NCI-H2227 treated with DMSO at 0.1 percent for 48 hours (cell line): Measurements from ENCODE around the gene DDOST.

ENCODE experiments used
- DNase-seq: peaks from one replicate; lab custom pipeline; 2025; lab: John Stamatoyannopoulos, UW

Gene DDOST

DNA sequence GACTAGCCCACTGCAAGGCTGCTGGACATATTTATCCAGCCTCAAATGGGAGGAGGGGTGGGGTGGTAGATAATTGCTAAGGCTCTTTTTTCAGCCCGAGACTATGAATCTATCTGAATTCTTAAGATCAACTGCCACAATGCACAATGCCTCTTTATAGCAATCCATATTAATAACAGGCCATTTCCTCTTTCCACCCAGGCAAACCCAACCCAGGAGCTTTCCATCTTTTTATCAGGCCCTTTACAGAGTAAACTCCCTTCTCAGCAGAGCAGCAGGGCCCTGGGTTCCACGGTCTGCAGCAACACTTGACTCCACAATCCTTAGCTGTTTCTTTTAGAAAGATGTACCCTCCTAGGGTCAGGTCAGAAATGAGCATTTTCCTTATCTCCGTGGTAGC is 806 bp downstream of the DDOST start:
- no peak for DNase-seq

DNA sequence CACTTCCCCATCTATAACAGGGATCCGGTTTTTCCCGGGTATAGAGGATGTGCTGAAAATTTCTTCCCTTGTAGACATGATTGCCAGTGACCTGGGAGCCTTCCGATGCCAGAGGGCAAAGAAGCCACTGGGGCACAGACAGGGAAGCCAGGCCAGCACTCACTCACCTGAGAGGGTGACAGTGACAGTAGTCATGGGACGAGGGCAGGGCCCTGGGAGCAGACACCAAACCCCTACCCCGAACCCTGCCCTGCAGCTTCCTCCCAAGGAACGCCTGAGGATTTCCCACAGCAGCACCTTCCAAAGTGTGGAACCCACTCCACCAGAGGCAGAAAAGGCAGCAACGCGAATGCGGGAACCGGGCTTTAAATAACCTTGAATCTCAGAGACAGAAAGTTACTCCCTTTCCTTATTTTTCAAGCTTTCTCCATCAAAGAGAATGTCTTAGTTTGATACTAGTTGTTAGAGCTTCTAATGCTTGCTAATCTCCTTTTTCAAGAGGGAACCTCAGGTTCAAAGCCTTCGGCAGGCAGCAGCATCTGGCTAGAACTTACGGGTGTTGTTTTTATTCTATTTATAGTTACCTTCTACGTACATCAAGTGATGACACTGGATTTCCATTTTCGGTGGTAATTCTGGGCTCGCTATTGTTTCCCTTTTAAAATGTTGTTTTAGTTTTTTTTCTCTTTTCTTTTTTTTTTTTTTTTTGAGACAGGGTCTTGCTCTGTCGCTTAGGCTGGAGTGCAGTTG is 2.8 kb downstream of the DDOST start:
- DNase-seq: no peak

DNA sequence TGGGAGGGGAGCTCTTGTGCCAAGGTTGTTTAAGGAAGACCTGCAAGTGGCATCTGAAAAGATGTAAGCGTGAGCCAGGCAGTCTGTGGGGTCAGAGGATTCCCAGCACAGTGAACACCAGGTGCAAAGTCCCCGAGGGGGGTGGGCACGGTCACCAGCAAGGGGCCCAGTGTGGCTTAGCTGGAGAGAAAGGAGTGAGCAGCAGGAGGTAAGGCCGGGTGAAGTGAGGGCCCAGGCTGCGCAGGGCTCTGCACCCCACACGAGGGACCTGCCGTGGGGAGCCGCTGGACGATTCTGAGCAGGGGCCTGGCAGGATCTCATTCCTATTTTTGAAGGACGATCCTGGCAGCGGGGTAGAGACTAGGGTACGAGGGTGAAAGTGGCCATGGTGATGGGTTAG is 4.1 kb downstream of the DDOST start:
- no peak for DNase-seq

DNA sequence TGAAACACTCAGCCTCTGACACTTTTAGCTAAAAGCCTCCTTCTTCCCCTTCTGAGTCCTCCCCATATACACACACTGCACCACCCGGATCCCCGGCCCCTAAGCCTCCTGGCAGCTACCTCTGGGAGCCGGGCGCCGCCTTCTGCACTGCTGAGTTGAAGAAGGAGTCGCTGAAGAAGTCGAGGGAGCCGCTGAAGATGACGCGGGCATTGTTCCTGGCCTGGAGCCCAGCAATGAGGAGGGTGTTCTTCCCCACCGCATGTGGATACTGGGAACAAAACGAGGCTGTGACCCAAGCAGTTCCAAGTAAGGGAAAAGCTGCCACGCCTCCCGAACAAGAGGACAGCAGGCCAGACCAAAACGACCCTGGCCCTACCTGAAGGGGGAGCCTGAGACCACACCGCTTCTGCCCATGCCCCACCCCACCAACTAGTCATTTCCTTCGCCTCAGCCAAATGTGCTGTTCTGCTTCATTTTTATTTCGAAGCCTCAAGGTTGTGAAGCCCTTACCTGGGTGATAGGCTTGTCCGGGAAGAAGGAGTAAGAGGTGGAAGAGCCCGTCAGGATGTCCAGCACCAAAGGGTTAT is 7.0 kb downstream of the DDOST start:
- DNase-seq: no peak

DNA sequence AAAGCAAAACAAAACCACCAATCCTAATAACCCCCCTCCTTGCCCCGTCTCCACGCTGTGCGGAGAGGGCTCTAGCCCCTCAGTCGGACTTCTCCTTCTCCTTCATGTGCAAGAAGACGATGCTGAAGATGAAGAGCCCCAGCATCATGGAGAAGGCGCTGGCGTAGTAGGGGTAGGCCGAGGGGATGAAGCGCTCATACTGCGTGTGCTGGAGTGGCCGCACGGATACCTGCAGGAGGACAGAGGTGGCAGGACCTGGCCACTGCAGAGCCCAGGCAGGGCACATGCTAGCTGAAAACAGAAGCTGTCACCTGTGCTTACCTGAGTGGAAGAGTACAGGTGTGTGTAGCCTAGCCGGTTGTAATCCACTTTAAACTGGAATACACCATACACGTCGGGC is 8.9 kb downstream of the DDOST start:
- DNase-seq: no peak

DNA sequence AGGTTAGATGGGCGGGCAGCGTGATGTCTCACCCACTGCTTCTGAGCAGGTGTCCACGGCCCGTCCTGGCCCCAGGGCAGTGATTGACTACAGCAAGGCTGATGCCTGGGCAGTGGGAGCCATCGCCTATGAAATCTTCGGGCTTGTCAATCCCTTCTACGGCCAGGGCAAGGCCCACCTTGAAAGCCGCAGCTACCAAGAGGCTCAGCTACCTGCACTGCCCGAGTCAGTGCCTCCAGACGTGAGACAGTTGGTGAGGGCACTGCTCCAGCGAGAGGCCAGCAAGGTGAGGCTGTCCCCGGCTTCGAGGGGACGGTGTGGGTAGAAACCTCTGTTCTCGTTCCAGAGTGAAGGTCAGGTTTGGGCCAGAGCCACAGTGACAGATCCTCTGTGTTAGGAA is 12.2 kb downstream of the DDOST start:
- no peak for DNase-seq

DNA sequence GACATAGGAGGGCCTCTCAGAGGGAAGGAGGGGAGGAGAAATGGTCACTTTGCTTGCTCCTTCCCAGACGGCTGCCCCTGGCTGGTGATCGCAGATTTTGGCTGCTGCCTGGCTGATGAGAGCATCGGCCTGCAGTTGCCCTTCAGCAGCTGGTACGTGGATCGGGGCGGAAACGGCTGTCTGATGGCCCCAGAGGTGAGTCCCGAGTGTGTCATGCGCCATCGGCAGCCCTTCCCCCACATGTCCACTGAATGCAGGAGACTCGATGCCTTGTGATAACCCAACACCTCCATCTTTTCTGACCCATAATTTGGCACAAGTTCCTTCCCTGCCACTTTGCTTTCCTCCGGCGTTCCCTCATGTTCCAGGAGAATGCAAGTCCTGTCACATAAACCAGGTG is 12.7 kb downstream of the DDOST start:
- DNase-seq: no peak

DNA sequence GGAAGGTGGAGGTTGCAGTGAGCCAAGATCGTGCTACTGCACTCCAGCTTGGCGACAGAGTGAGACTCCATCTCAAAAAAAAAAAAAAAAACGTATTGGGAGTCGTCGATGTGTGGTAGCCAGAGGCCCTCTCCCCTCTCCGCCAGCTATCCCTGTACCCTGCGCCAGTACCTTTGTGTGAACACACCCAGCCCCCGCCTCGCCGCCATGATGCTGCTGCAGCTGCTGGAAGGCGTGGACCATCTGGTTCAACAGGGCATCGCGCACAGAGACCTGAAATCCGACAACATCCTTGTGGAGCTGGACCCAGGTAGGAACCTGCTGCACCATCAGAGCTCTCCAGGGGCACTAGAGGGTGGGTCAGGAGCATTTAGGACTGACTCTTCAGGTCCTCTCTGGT is 15.8 kb downstream of the DDOST start:
- no peak for DNase-seq

DNA sequence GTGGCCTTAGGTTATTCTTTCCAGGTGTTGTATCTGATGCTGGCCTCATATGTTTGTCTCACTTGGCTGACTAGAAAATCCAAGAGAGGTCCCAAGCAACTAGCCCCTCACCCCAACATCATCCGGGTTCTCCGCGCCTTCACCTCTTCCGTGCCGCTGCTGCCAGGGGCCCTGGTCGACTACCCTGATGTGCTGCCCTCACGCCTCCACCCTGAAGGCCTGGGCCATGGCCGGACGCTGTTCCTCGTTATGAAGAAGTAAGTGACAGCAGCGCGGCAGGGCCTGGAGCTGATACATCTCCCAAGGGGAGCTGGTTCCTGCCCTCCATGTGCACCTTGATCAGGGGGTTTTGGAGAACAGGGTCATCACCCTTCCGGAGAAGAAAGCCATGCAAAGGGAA is 16.8 kb downstream of the DDOST start:
- no peak for DNase-seq

DNA sequence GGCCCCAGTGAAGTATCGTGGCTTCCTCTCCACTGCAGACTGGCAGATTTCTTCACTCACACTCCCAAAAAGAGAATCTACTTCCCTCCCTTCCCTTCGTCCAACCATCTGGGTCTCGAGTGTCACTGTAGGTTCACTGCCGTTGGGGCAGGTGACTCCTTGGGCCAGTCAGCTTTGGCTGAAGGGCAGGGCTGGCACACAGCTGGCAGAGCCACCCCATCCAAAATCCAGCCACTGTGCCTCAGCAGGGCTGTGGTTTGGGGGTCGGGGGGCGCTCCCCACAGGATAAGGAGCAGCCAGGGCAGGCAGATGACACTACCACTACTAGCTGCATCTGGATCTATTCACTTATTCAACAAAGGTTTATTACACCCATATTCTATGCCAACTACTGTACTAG is 18.1 kb downstream of the DDOST start:
- no peak for DNase-seq

DNA sequence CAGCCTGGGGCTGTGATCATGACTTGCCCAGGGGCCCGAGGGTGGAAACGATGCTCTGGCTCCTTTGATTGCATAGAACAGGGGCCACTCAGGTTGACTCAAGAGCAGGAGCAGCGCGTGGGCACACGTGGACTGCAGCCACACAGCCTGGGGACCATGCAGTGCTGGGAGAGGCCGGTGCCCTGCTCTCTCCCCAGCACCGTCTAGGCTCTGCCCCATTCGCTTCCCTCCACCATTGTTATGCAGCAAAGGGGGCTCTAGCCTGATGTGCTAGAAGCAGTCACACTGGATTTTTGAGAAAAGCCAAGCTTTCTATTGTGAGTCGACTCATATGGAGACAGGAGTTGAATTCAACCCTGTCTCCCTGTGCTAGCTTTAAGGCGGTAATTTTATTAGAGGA is 19.2 kb downstream of the DDOST start:
- DNase-seq: no peak

DNA sequence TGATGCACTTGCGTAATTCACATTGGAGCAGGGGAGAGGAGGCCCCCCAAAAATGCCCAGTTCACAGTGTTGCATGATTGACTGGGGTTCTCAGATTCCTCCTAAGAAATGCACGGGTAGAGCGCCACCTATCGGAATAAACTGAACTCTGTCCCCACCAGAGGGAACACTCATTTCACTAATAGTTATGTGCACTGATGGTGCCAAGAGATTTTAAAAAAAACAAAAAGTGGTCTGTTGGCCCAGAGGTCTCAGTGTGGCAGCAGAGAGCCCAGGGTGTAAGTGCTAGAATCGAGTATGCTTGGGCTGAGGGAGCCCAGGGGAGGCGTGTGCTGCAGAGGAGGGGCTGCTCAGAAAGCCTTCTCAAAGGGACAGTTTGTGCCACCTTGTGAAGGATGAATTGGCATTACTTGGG is 21.0 kb downstream of the DDOST start:
- peak; percentile 55 for DNase-seq

DNA sequence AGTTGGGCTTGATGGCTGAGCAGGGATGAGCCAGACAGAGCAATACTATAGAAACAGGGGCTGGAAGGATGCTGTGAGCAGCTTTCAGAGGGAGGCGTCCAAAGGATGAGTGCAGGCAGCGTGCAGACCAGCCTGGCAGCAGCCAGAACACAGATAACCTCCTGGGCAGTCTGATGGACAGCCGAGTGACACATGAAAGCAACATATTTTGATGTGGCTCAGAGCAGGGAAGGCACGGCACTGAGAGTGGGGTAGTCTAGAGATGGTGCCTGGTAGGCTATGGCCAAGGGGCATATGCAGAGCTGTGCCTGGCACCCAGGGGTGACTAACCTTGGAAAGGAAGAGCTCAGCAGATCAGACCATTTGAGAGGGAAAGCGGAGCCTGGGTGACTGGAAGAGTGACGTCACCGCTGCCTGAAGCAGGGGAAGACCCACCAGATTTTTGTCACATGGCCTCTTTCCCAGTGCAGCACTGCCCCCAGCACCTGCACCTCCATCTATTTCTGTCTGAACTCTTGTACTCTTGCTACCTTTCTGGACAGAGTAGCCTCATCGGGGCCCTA is 24.3 kb downstream of the DDOST start:
- DNase-seq: no peak

DNA sequence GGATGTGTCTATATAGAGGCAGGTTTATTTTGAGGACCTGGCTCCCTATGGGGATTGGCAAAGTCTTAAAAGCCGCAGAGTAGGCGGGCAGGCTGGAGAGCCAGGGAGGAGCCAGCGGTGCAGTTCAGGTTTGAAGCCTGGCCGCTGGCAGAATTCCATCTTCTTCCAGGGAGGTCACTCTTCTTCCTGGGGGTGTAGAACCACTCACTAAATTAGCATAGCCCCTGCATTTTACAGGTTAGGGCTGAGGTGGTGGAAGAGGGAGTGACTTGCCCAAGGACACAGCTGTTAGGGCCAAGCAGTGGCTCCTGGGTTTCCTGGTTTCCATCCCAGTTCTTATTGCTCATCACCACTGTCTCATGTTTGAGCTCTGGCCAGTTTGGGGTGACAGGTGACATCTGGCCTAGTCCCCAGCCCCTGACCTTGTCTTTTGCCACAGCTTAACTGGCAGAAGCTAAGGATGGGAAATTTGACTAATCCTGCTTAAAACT is 26.5 kb downstream of the DDOST start:
- DNase-seq: peak; percentile 38

DNA sequence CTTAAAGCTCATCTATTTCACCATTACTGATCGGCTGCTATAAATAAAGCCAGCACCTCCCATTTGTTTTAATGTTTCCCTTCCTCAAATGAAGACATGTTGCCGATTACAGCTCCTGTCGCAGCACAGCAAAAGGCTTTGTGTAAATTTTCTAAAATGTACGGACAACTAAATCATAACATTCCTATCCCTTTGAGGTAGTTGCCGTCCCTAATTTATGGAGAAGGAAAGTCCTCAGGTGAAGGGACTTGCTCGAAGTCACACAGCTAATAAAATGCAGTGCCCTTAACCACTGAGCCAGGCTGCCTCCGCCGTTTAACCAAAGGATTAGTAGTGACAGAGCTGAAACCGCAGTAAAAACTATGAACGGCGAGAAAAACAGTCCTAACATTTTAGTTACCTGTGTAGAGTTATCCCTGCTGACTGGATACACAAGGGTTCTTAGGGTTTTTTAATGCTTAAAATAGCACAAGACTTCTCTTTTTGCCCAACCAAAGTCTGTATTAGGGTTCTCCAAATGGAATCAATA is 27.0 kb downstream of the DDOST start:
- DNase-seq: no peak

DNA sequence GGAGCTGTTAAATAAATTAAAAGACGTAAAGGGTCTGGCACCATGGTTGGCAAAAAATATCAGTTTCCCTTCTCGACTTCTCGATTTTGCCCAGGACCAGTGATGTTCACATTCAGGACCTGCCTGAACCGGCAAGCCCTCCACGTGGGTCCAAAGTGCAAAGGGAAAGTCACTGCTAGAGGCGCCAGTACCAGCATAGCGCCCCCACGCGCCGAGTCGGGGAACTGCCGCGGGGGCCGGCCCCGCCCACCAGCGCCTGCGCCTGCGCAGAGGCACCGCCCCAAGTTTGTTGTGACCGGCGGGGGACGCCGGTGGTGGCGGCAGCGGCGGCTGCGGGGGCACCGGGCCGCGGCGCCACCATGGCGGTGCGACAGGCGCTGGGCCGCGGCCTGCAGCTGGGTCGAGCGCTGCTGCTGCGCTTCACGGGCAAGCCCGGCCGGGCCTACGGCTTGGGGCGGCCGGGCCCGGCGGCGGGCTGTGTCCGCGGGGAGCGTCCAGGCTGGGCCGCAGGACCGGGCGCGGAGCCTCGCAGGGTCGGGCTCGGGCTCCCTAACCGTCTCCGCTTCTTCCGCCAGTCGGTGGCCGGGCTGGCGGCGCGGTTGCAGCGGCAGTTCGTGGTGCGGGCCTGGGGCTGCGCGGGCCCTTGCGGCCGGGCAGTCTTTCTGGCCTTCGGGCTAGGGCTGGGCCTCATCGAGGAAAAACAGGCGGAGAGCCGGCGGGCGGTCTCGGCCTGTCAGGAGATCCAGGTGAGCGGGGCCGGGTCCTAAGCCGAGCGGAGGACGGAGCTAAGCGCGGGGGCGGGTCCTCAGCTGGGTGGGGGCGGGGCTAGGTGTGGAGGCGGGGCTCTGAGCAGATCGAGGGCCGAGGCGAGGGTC is 27.7 kb downstream of the DDOST start, which contains the start of gene PINK1:
Gene PINK1, plus strand, starts transcription at position 269 of the 875 bp plus-strand sequence. Its CDS starts 91 bp downstream, at position 360.
- peak; percentile 87 for DNase-seq

DNA sequence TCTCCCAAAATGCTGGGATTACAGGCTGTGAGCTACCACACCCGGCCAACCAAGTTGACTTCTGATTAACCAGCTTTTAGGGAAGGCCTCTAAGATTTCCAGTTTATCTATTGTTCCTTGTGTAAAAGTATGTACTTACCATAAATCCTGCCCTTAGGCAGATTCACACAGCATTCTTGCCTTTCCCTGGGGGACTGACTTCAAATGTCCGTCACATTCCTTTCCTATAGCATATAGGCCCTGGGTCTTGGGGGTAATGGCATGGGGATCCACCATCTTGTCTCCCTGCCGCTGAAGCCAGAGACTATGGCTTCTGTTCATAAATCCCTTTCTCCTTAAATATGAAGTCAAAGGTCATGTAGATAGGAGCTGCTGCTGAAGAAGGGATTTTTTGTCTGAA is 28.8 kb downstream of the DDOST start:
- DNase-seq: no peak

DNA sequence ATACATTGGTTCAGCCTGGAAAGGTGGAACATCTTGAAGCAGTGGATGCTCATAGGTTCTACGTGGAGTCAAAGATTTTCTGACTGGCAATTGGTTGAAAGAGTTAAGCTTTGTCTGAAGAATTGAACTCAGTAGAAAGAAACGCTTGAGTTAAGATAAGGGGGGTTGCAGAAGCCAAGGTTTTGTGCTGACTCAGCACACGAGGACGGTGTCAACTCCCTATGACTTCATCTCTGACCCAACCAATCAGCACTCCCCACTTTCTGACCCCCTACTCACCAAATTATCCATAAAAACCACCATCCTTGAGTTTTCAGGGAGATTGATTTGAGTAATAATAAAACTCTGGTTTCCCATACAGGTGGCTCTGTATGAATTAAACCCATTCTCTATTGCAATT is 30.4 kb downstream of the DDOST start:
- no peak for DNase-seq

DNA sequence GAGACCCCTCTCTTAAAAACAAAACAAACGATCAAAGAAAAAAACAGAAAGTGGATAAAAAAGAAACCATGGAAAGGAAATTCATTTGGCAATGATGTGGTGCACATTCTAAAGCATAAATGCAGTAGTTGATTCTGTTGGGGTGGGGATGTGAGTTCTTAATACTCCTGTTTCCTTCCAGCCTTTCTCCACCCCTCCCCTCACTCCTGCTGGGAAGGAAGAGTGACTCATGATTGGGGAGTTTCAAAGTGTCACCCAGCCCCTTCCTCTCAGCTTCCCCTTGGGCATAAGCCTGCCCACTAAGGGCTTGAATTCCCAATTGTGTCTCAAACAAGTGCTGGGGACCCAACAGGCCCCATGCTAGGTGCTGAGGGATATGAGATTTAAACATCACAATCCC is 34.6 kb downstream of the DDOST start:
- no peak for DNase-seq

DNA sequence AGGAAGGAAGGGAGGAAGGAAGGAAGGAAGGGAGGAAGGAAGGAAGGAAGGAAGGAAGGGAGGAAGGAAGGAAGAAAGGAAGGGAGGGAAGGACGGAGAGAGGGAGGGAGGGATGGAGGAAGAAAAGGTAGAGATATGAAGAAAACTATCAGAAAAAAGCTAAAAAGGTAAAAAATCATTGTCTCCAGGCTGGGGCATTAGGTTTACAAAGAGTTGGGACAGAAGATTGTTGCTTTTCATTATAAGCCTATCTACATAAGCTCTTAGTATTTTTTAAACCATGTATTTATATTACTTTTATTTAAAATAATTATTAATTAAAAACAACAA is 35.1 kb downstream of the DDOST start:
- DNase-seq: no peak

DNA sequence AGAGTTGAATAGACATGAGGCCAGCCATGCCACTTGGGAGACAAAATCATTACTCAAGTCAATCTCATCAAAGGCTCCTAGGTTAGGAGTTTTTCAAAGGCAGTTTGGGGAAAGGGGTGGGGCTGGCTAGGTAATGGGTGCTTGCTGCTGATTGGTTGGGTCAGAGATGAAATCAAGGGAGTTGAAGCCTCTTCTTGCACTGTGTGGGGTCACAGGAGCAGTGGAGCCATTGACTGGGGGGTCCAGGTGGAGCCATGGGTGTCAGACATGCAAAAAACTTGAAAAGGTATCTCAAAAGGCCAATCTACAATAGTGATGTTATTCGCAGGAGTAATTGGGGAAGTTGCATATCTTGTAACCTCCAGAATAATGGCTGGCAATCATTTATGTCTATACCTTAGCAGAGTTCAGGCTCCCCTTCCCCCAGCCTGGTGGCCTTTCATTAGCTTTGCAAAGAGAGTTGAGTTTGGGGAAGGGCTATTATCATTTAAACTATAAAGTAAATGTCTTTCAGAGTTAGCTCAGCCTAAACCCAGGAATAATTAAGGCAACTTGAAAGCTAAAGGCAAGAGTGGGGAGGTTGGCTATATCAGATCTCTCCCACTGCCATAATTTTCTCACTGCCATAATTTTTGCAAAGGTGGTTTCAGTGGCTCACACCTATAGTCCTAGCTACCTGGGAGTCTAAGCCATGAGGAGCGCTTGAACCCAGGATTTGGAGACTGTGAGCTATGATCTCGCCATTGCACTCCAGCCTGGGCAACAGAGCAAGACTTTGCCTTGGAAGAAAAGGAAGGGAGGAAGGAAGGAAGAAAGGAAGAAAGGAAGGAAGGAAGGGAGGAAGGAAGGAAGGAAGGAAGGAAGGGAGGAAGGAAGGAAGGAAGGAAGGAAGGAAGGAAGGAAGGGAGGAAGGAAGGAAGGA is 35.7 kb downstream of the DDOST start:
- no peak for DNase-seq
